D341Med (cell line): ENCODE results near the gene KSR1.

ENCODE experiments used
- DNase-seq: peaks from one replicate; pipeline ENCODE4 v3.0.0; 2012; ENCODE audit warnings: low spot score

Gene KSR1

DNA sequence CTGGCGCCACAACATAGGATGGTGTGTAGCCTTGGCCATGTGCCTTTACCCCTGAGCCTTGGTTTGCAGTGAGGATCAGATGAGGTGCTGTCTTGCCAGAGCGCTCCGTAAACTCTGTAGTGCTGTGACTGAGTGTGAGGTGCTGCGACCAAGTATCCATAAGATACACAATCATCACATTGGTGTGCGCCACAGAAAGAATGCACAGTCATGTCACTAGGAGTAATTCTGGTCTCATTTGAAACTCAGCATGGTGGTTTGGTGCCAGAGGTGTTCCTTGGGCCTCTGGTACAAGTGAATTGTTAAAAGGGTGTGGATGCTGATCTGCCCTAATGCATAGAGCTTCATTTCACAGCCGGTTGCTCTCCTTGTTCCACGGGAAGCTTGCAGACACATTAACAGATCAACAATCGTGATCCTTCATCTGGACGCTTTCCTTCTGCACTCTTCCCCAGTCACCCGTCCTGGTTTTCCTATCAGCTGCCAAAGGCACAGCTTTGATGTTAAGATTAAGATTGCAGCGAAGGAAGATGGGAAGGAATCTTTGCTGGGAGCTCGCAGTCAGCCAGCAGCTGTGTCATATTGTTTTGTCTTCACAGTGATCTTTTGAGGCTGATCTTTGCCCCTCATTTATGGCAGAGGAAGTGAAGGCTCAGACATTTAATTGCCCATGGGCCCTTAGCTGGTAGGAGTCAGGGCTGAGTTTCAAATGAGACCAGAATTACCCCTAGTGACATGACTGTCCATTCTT, 79.1 kb downstream of the KSR1 start:
- DNase-seq, result no peak

GRCh38 chr17:27535975-27536374, 79.7 kb downstream of the KSR1 start:
- no peak for DNase-seq

DNA sequence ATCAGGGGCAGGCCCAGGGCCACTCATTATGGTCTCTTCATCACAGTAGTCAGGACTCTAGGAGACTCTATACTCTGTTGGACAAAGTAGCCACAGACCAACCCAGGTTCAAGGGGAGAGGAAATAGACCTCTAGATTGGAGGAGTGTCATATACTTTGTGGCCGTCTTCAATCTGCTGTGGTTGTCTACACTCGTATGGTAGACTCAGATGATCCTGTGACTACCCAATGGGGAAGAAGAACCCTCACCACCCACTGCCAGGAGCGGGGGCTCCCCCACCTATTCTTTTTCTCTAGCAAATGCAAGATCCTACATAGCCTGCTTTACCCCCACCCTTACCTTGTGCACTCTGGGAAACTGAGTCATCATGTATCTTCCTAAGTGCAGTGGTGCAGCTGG, 80.5 kb downstream of the KSR1 start:
- no peak for DNase-seq

- DNase-seq, result no peak
Observed at GRCh38 chr17:27538156-27538955, 82.1 kb downstream of the KSR1 start.

DNA sequence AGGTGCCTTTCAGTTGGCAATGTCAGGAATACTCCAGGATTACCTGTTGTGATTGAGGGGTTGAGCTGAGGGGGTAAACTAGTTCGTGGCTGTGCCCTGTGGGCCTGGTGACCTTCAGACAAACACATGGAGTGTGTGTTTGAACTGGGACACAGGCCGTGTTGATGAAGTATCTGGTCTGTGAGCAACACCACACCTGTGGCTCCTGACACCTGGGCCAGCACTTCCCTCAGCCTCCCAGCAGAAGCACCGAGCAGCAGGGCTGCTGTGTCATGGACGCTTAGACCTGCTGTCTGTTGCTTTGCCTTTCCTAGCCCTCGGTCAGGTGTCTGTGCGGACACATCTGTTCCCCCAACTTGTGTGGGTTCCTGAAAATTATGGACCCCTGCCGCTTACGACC, 82.9 kb downstream of the KSR1 start:
- DNase-seq, result no peak

- DNase-seq, result no peak
Observed at GRCh38 chr17:27539794-27540317, 83.6 kb downstream of the KSR1 start.

DNA sequence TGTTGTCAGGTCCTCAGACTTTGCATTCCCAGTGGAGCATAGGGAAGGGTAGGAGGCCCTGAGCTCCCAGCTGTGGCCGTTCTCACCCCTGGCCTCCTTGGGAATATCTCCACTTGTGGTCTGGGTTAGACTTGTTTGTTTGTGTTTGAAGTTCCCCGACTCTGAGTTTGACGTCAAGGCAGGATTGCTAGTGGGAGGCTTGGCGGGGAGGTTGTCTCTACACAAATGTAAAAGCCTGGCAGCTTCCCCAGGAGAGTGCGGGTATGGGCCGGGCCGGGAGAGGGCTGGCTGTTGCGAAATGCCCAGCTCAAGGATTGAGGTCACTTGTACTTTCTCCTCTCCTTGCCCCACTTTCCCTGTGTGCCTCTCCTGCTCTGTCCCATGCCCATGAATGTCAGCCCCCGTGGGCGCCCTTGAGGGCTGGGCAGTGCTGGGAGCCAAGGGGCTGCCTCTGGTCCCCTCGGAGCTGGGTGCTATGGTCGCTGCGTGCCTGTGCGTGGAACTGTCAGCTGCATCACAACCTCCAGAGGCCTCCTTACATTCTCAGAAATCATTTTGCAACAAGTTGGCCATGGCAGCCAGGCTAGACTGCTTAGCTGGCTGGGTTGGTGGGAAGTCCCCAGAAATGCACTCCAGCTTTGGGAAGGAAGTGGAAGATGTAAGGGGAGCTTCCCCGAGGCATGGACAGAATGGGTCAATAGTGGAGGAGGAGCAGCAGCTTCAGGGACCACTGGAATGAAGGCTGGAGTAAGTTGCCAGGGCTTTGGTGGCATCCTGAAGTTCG, 84.3 kb downstream of the KSR1 start:
- DNase-seq, result no peak

DNA sequence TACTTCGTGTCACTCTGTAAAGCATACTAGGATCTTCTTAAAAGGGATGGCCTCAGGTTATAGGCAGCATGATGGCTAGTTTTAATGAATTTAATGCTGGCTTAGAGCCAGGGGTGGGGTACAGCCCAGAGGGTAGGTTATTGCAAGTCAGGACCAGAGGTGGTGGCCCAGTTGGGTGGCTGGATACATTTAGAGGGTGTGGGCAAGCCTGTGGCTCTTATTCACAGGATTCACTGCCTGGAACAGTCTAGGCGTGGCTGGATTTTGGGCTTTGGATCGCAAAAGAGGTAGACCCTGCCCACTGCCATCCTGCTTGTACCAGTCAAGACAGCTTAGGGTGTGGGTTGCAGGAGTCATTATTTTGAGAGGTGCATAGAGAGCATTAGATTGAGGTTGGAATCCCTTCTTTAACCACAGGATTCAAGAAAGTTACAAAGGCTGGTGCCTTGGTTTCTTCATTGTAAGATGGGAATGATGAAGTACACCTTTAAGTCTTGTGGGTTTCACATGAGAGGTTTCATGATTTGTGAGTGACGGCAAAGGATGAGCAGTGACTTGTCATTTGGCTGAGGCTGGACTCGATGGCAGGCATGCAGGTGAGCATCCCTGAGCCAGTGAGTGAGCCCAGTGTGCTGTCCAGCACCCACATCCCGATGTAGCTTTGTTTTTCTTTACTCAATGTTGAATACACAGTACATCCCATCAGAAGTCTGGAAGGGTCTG, 85.2 kb downstream of the KSR1 start:
- DNase-seq, result no peak

- DNase-seq, result no peak
Observed at GRCh38 chr17:27542841-27543463, 86.7 kb downstream of the KSR1 start.

DNA sequence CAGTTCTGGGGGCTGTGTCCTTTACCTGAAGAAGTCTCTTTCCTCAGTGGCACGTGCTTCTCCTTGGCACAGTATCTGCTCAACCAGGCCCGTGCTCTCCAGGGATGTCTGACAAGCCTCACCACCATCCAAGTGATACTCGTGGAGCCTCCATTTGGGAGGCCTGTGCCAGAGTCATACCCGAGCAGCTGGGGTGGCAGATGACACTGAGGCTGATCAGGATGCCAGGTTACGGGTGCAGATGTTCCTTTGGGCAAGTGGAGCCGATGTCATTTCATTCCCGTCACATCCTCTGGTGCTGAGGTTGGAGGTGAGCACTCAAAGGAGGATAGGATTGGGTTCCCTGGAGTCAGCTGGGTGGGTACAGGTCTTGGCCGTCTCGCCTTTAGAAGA, 87.2 kb downstream of the KSR1 start:
- no peak for DNase-seq

- no peak for DNase-seq
Observed at GRCh38 chr17:27543958-27544349, 87.7 kb downstream of the KSR1 start.

DNA sequence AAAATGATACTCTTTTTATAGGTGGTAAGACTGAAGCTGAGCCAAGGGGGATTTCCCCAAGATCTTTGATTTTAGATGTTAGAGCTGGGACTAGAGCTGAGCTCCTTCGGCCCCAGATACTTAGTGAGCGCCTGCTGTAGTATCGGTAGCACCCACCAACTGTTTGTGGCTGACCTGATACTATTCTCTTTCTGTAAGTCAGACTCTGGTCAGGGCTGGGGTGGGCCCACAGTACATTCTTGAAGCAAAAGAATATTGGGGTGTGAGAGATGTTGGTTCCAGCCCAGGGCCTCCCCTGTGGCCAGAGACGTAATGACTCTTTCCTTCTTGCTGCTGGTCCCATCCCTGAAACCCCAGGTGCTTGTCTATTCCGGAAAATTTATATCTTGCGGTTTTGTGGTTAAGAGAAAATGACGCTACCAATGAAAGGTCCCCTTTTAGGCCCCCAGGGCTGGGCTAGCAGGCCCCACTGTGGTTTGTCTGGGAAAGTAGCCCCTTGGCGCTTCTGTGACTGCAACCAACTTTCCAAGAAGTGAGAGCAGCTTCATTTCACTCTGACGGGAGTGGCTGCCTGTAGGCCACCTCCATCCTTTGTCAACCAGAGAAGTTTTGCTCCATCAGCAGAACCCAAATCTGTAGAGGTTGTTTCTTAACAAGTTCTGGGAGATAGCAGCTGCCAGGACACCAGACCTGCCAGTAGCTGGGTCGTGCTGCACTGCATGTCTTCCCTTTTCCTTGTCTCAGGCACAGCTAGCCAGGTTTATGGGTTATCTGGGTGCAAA, 88.3 kb downstream of the KSR1 start:
- no peak for DNase-seq

DNA sequence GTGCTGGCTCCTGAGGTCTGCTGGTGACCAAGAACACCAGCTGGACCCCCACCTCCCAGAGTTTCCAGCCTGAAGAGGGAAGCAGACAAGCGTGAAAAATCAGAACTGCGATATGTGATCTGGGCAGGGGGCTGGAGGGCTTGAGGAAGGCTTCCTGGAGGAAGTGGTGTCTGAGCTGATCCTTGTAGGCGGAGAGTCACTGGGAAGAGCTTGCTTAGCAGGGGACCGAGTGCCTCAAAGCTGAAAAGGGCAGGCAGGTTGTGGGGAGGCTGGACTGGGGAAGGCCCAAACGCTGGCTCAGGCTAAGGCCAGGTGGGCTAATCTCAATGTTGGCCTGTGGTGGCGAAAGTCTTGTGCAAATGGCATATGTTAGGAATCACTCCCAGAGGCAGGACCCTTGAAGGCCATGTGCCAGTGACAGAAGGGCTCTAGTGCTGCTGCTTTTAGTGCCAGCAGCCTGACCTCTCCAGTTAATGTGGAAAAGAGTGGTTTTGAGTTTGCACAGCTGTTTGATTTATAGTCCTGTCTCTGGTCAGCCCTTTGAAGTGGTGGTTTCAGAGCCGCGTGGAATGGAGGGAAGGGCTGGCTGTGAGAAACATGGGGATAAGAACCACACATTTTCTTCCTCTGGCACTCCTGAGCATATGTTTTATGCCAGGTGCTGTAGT, 89.4 kb downstream of the KSR1 start:
- DNase-seq, result no peak

DNA sequence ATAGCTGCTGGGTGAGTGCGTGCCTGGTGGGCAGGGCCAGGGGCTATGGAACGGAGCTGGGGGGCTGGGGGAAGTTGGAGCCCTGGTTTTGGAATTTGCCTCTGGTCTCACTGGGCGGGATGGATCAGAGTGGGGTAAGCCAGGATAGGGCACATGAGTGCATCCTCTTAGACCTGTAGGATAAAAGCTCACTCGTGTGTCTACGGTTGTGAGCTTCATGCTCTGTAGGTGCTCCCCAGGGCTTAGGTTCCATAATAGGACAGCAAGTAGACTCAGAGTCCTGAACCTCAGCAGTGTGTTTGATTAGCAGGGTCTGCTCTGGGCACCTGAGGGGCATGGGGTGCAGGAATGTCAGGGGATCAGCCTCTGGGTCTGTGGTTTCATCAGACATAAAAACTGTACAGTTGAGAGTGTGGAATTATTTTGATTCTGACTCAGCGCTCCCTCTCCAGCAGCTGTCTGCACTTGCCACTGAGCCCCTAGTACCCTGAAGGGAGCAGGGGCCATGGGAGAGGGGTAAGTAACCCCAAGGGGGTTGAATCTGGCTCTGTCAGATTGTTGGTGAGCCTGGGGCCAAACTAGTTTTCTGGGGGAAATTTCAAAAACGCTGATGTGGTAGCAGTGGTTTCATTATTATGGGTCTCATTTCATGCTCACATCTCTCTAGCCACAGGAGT, 90.5 kb downstream of the KSR1 start:
- DNase-seq, result no peak

DNA sequence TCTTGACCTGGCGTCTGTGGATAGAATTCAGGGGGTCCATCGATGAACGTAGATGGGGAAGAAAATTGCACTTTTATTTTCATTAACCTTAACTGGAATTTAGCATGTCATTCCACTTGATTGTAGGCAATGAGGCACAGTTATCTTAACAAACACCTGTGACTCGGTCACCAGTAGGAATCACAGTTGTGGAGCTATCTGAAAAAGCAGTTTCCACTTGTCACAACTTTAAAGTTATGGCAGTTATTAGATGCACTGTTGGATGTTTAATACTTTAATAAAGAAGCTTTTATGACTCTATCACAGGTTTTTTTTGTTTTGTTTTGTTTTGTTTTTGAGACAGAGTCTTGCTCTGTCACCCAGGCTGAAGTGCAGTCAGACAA, 91.0 kb downstream of the KSR1 start:
- no peak for DNase-seq

DNA sequence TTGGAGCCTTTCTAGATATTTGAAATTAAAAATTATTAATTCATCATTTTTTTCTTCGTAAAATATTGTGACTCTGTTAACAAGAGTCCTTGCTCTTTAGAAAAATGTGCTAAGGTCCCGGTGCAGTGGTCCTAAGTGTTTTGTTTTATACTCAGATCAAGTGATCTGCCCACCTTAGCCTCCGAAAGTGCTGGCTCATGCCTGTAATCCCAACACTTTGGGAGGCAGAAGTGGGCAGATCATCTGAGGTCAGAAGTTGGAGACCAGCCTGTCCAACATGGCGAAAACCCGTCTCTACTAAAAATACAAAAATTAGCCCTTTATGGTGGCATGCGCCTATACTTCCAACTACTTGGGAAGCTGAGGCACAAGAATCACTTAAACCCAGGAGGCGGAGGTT, 92.1 kb downstream of the KSR1 start:
- DNase-seq, result no peak

DNA sequence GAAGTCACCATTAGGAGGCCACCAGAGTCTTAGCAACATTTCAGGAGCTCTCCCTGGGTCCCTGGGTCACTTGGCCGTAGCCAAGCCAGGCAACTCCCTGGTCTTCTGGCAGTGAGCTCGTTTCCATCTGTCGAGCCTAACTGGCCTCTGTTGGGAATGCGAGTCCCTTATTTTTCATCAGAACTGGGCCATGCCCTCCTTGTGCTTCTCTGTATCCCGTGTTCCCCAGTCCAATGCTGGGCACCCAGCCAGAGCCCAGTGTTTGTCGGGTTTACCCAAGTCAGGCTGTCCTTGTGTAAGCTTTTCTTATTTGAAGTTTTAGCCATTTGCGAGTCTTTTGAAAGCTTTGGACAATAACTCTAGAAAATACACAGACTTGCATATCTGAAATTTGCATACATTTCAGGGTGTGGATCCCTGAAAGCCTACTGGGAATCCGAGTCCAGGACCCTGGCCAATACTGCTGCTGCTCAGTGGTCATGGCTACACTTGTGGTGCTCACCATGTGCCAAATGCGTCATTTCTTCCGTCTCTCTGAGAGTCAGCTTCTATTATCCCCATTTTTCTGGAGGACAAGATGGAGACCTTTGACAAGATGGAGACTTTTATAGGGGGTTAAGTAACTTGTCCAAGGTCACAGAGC, 93.1 kb downstream of the KSR1 start:
- DNase-seq, result no peak

- DNase-seq, result no peak
Observed at GRCh38 chr17:27550291-27550930, 94.2 kb downstream of the KSR1 start.
